ENCODE measurements around the gene CFL1. TPM values are rescaled to one million over a fixed set of nuclear protein-coding genes. Genes with fewer than 3 reads are reported as not detected.

Gene CFL1
- total and polyA plus RNA-seq, 10 of the 15 experiments (the other 5 are each of a cell fraction or from before 2014, with no cell fraction given), result 164 to 2,994 (median 1,500) TPM

DNA sequence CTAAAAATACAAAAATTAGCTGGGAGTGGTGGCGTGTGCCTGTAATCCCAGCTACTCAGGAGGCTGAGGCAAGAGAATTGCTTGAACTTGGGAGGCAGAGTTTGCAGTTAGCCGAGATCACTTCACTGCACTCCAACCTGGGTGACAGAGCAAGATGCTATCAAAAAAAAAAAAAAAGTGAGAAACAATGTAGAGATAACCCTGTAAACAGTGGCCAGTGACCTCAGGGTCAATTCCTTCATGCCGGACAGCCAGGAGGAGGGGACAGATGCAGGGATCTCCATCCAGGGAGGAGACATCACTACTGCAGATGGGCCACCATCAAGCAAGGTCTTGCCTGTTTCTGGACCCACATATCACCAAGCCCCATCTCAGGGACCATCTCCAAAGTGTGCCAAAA, 10.2 kb downstream of the CFL1 start:
- SMC1A ChIA-PET (ENCODE audit: uncharacterized antibody, unreplicated experiment), result no interaction called here
- Histone ChIP-seq H3K4me1 (ENCODE audit: control insufficient read depth, insufficient read depth, low read length) (no peaks in the 10 kb centered on the region), H3K9me3 (replicated peaks; ENCODE audit: control insufficient read depth, insufficient read depth, low read length) (peaks cover 2% of the 10 kb centered on the region; the same call in 2 of the 3 replicates), H3K4me3 (no peak overlapping the region), H3K27me3 (replicated peaks in 1 of 2; ENCODE audit: control insufficient read depth in 2 of 2, insufficient read depth in 2 of 2, low read length in 1 of 2) (no peaks in the 10 kb centered on the region), H3K36me3 (ENCODE audit: control insufficient read depth in 2 of 2, insufficient read depth in 2 of 2, low read length in 1 of 2) (peaks cover 5 to 7% of the 10 kb centered on the region in 2 experiments; a peak in 3 of 4 replicates), H3K4me2 (ENCODE audit: control insufficient read depth, insufficient read depth) (no peak overlapping the region), H2AFZ (ENCODE audit: control insufficient read depth, low read depth, low read length) (no peak overlapping the region), H4K20me1 (ENCODE audit: control insufficient read depth, insufficient read depth) (no peaks in the 10 kb centered on the region), H3K79me2 (ENCODE audit: control insufficient read depth, insufficient read depth, low read length) (no peaks in the 10 kb centered on the region), H3K9ac (ENCODE audit: control insufficient read depth, insufficient read depth, low read length) (no peak overlapping the region), H3K27ac (ENCODE audit: control insufficient read depth, insufficient read depth) (no peak overlapping the region)
- TF ChIP-seq SUZ12 (IDR thresholded peaks at IDR 0.05; ENCODE audit: unreplicated experiment), result no peak
- no peak for TF ChIP-seq BCL3 (IDR thresholded peaks at IDR 0.05; ENCODE audit: borderline replicate concordance, insufficient read depth, low read depth, low read length, poor library complexity, severe bottlenecking)
- no peak for TF ChIP-seq E2F8 (IDR thresholded peaks at IDR 0.05; ENCODE audit: low read depth, partially characterized antibody)
- TF ChIP-seq, protein P1, sequence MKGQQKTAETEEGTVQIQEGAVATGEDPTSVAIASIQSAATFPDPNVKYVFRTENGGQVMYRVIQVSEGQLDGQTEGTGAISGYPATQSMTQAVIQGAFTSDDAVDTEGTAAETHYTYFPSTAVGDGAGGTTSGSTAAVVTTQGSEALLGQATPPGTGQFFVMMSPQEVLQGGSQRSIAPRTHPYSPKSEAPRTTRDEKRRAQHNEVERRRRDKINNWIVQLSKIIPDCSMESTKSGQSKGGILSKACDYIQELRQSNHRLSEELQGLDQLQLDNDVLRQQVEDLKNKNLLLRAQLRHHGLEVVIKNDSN (IDR thresholded peaks at IDR 0.05; ENCODE audit: borderline replicate concordance, extremely low read length, insufficient read depth, low read depth, low read length), result no peak
- TF ChIP-seq, protein P2, sequence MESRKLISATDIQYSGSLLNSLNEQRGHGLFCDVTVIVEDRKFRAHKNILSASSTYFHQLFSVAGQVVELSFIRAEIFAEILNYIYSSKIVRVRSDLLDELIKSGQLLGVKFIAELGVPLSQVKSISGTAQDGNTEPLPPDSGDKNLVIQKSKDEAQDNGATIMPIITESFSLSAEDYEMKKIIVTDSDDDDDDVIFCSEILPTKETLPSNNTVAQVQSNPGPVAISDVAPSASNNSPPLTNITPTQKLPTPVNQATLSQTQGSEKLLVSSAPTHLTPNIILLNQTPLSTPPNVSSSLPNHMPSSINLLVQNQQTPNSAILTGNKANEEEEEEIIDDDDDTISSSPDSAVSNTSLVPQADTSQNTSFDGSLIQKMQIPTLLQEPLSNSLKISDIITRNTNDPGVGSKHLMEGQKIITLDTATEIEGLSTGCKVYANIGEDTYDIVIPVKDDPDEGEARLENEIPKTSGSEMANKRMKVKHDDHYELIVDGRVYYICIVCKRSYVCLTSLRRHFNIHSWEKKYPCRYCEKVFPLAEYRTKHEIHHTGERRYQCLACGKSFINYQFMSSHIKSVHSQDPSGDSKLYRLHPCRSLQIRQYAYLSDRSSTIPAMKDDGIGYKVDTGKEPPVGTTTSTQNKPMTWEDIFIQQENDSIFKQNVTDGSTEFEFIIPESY (IDR thresholded peaks at IDR 0.05), result no peak
- TF ChIP-seq, protein P3, sequence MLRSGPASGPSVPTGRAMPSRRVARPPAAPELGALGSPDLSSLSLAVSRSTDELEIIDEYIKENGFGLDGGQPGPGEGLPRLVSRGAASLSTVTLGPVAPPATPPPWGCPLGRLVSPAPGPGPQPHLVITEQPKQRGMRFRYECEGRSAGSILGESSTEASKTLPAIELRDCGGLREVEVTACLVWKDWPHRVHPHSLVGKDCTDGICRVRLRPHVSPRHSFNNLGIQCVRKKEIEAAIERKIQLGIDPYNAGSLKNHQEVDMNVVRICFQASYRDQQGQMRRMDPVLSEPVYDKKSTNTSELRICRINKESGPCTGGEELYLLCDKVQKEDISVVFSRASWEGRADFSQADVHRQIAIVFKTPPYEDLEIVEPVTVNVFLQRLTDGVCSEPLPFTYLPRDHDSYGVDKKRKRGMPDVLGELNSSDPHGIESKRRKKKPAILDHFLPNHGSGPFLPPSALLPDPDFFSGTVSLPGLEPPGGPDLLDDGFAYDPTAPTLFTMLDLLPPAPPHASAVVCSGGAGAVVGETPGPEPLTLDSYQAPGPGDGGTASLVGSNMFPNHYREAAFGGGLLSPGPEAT (IDR thresholded peaks at IDR 0.05; ENCODE audit: low read depth), result no peak
- TF ChIP-seq FOXK2 (IDR thresholded peaks at IDR 0.05), result no peak
- FAIRE-seq (no peak), DNase-seq (ENCODE audit: low read depth, low spot score) (no peak), ATAC-seq (no peak)
- RAD21 ChIA-PET (ENCODE audit: unreplicated experiment), result no interaction called here
- in situ Hi-C loops (cut with MboI) (no loop called here), intact Hi-C loops (cut with micrococcal nuclease; ENCODE audit: unreplicated experiment) (no loop called here)
- no TSS peak for BruUV-seq (replicated peaks)
- 63% methylated on average over 3 of the region's 3 CpGs for WGBS (ENCODE audit: insufficient coverage, insufficient replicate concordance, low lambda C conversion rate, missing lambda C conversion rate)
- POLR2A ChIA-PET, result interaction anchor here (0.7 to 1.1 kb wide), 2 partner anchors 11 to 331 kb away, joined by 3 read pairs; no protein-coding TSS in a partner anchor
- CTCF ChIA-PET, result interaction anchor here (1.1 to 2.9 kb wide), 5 partner anchors 25 to 141 kb away, joined by 3 to 11 read pairs (median 4); partner anchors contain the start of gene KAT5

All from GM12878 (cell line).